SU-DHL-6 (cell line): ENCODE measurements around the gene KASH5.

Experiments used
- H2AFZ ChIP-seq: fragments of 200-600 bp; sonication (generic); 2 replicates; pipeline ENCODE4 v1.6.1; 2014; ENCODE audit warnings: low read depth, mild to moderate bottlenecking, moderate library complexity, mixed read lengths, antibody characterized with exemption, low read length; ENCODE audit not compliant: severe bottlenecking
- H3F3A ChIP-seq: fragments of 200-600 bp; shearing (Covaris generic); 2 replicates; pipeline ENCODE4 v1.6.0; 2016; ENCODE audit warnings: antibody characterized with exemption, mild to moderate bottlenecking; ENCODE audit not compliant: insufficient read depth
- H3K27ac ChIP-seq: fragments of 200-600 bp; sonication (generic); 2 replicates; pipeline ENCODE4 v1.5.1; 2016; ENCODE audit warnings: low read depth, mild to moderate bottlenecking, low read length, moderate library complexity, mixed read lengths
- H3K27me3 ChIP-seq: fragments of 200-600 bp; sonication (generic), shearing (Covaris generic); 2 replicates; pipeline ENCODE4 v1.6.0; 2014; ENCODE audit warnings: mild to moderate bottlenecking, low read length
- H3K36me3 ChIP-seq: fragments of 200-600 bp; sonication (generic); 2 replicates; pipeline ENCODE4 v1.6.1; 2014; ENCODE audit warnings: mild to moderate bottlenecking, low read length, mixed read lengths
- H3K4me2 ChIP-seq: fragments of 300-600, 200-600 bp; shearing (Covaris generic), sonication (generic); 2 replicates; pipeline ENCODE4 v1.6.0; 2014; ENCODE audit warnings: low read length, low read depth, mild to moderate bottlenecking; ENCODE audit not compliant: poor library complexity, severe bottlenecking
- H3K4me3 ChIP-seq: fragments of 200-600 bp; sonication (generic); 2 replicates; pipeline ENCODE4 v1.5.1; 2014; ENCODE audit warnings: antibody characterized with exemption, low read length, mild to moderate bottlenecking, mixed read lengths; ENCODE audit not compliant: insufficient read depth, poor library complexity, severe bottlenecking
- H3K79me2 ChIP-seq: fragments of 200-600 bp; sonication (generic); 2 replicates; pipeline ENCODE4 v1.6.1; 2014; ENCODE audit warnings: mild to moderate bottlenecking, low read length, moderate library complexity; ENCODE audit not compliant: insufficient read depth
- H3K9ac ChIP-seq: fragments of 200-600 bp; sonication (generic); 2 replicates; pipeline ENCODE4 v1.7.0; 2014; ENCODE audit warnings: mild to moderate bottlenecking, low read length
- H3K9me2 ChIP-seq: fragments of 200-600 bp; sonication (generic); replicated peaks from 2 replicates; pipeline ENCODE4 v1.6.1; 2014; ENCODE audit warnings: low read length; ENCODE audit not compliant: insufficient read depth
- H3K9me3 ChIP-seq: fragments of 200-600 bp; sonication (generic); 2 replicates; pipeline ENCODE4 v1.6.1; 2014; ENCODE audit warnings: low read length, mixed read lengths; ENCODE audit not compliant: insufficient read depth
- H4K20me1 ChIP-seq: fragments of 200-600 bp; sonication (generic); 2 replicates; pipeline ENCODE4 v1.6.1; 2014; ENCODE audit warnings: low read depth, mild to moderate bottlenecking, antibody characterized with exemption, low read length, moderate library complexity, mixed read lengths
- CTCF ChIP-seq: fragments of 200-600 bp; sonication (generic); IDR thresholded peaks from one replicate; pipeline ENCODE4 v1.5.1; 2017; ENCODE audit warnings: antibody characterized with exemption, mild to moderate bottlenecking, low read length, moderate library complexity; ENCODE audit not compliant: insufficient read depth, poor library complexity, severe bottlenecking
- EZH2phosphoT487 ChIP-seq: fragments of 200-600 bp; sonication (generic), shearing (Covaris generic); conservative IDR thresholded peaks from 2 replicates; pipeline ENCODE4 v1.6.1; 2018; ENCODE audit warnings: mild to moderate bottlenecking, antibody characterized with exemption, low read length, moderate library complexity, mixed read lengths

The KASH5 gene

GRCh38 chr19:49355909-49356353 is 32.1 kb upstream of the KASH5 start:
- no peak overlapping the region for H3K4me3 ChIP-seq
- TF ChIP-seq CTCF = no peak
- no peak for TF ChIP-seq EZH2phosphoT487
- no peaks in the 10 kb centered on the region for H4K20me1 ChIP-seq
- H3K9me2 ChIP-seq = no peaks in the 10 kb centered on the region
- H3K36me3 ChIP-seq = no peaks in the 10 kb centered on the region
- no peaks in the 10 kb centered on the region for H3K79me2 ChIP-seq
- H3K4me2 ChIP-seq = no peak overlapping the region
- H3K9me3 ChIP-seq = no peaks in the 10 kb centered on the region
- no peak overlapping the region for H3K27ac ChIP-seq
- no peaks in the 10 kb centered on the region for H3F3A ChIP-seq
- no peak overlapping the region for H3K9ac ChIP-seq
- no peak overlapping the region for H2AFZ ChIP-seq
- H3K27me3 ChIP-seq = no peaks in the 10 kb centered on the region

- Histone ChIP-seq H3F3A (no peaks in the 10 kb centered on the region), H2AFZ (no peak overlapping the region), H3K36me3 (no peaks in the 10 kb centered on the region), H3K27ac (no peak overlapping the region), H3K79me2 (no peaks in the 10 kb centered on the region), H3K27me3 (no peaks in the 10 kb centered on the region), H4K20me1 (no peaks in the 10 kb centered on the region), H3K4me2 (no peak overlapping the region), H3K9me3 (no peaks in the 10 kb centered on the region), H3K9me2 (no peaks in the 10 kb centered on the region), H3K4me3 (no peak overlapping the region), H3K9ac (no peak overlapping the region)
- TF ChIP-seq CTCF = no peak
- TF ChIP-seq EZH2phosphoT487 = no peak
Measured at GRCh38 chr19:49356382-49356781, 31.7 kb upstream of the KASH5 start.

DNA sequence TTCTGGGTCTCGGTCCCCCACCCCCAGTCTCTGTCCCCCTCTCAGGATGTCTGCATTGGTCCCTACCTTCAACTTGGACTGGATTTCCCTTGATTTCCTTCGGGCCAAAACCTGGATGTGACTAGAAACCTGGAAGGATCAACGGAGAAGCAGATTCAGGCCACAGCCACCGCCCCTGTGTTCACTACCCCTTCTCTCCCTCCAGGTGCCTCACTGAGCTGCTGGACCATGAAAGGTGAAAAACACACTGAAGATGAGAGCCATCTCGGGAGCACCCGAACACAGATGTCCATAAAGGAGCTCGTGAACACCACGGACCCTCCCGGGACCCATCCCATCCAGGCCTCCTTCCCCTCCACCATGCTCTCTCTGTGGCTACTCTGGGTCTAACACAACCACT is 30.9 kb upstream of the KASH5 start:
- Histone ChIP-seq H3F3A (no peaks in the 10 kb centered on the region), H4K20me1 (no peaks in the 10 kb centered on the region), H2AFZ (no peak overlapping the region), H3K27me3 (no peaks in the 10 kb centered on the region), H3K36me3 (no peaks in the 10 kb centered on the region), H3K9ac (no peak overlapping the region), H3K9me2 (no peaks in the 10 kb centered on the region), H3K9me3 (no peaks in the 10 kb centered on the region), H3K4me3 (no peak overlapping the region), H3K27ac (no peak overlapping the region), H3K4me2 (no peak overlapping the region), H3K79me2 (no peaks in the 10 kb centered on the region)
- no peak for TF ChIP-seq CTCF
- TF ChIP-seq EZH2phosphoT487 = no peak
